Measurements from ENCODE around the gene TMEM191B.
"Not testable (repeated sequence)": the region's sequence is repeated elsewhere in the genome, so short reads cannot be mapped to it uniquely, and the experiment has no call there.

DNA sequence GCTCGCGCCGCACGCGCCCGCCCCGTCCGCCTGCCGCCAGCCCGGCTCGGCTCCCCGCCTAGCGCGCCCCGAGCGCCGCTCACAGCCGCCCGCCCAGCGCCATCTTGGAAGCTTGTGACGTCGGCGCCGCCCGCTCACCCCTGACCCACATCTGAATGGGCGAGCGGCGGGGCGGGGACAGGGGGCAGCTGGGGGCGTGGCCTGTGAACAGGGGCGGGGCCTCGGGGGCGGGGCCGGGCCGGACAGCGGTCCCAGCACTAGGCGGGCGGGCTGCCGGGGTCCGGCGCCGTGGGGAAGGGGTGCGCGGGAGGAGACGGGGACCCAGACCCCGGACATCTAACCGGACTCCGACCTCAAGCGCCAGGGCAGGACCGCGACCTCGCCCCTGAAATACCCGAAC lies 50.2 kb downstream of the TMEM191B start:
- TF ChIP-seq, protein P1, sequence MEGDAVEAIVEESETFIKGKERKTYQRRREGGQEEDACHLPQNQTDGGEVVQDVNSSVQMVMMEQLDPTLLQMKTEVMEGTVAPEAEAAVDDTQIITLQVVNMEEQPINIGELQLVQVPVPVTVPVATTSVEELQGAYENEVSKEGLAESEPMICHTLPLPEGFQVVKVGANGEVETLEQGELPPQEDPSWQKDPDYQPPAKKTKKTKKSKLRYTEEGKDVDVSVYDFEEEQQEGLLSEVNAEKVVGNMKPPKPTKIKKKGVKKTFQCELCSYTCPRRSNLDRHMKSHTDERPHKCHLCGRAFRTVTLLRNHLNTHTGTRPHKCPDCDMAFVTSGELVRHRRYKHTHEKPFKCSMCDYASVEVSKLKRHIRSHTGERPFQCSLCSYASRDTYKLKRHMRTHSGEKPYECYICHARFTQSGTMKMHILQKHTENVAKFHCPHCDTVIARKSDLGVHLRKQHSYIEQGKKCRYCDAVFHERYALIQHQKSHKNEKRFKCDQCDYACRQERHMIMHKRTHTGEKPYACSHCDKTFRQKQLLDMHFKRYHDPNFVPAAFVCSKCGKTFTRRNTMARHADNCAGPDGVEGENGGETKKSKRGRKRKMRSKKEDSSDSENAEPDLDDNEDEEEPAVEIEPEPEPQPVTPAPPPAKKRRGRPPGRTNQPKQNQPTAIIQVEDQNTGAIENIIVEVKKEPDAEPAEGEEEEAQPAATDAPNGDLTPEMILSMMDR (IDR thresholded peaks at IDR 0.05), result not testable (repeated sequence)
- not testable (repeated sequence) for TF ChIP-seq EP300 (IDR thresholded peaks at IDR 0.05); POLR2A (IDR thresholded peaks at IDR 0.05; ENCODE audit: low read depth); POLR2AphosphoS5 (IDR thresholded peaks at IDR 0.05)
